ENCODE results near the gene PPP1CC.

Gene PPP1CC

DNA sequence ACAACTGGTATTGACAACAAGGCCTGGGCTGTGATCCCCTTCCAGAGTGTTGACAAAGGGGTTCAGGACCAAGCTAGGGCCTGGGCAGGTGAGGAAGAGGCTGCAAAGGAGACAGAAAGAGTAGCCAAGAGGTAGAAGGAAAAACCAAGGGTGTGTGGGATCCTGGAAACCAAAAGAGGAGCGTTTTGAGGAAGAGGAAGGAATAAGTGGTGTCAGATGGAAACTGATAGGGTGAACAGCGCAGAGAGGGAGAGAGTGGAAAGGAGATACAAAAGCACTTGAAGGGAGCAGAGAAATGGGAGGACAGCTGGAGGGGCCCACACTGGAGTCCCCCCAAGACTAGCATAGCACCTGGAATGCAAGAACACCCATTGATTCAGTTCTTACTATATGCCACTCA lies 45.5 kb downstream of the PPP1CC start:
- Histone ChIP-seq H3K9me3 (ENCODE audit: insufficient read depth, low read depth, low read length) (no peaks in the 10 kb centered on the region), H3K4me2 (ENCODE audit: low read depth, low read length, poor library complexity, severe bottlenecking) (no peak overlapping the region), H2AFZ (ENCODE audit: low read length) (no peak overlapping the region), H3K9me2 (replicated peaks; ENCODE audit: low read depth, low read length) (no peaks in the 10 kb centered on the region), H3K4me3 (ENCODE audit: low read length, poor library complexity, severe bottlenecking) (no peak overlapping the region), H3K79me2 (ENCODE audit: insufficient read depth, low read length) (no peaks in the 10 kb centered on the region), H3K4me1 (ENCODE audit: insufficient read depth, low read length, poor library complexity, severe bottlenecking) (no peaks in the 10 kb centered on the region), H3K9ac (ENCODE audit: low read depth, low read length, poor library complexity, severe bottlenecking) (no peak overlapping the region), H3K36me3 (ENCODE audit: insufficient read depth, low read length) (no peaks in the 10 kb centered on the region), H4K20me1 (ENCODE audit: insufficient read depth, low read length, poor library complexity, severe bottlenecking) (no peaks in the 10 kb centered on the region), H3K27me3 (ENCODE audit: insufficient read depth, low read length, poor library complexity, severe bottlenecking) (no peaks in the 10 kb centered on the region), H3F3A (ENCODE audit: low read depth) (no peaks in the 10 kb centered on the region)
- TF ChIP-seq, protein P1, sequence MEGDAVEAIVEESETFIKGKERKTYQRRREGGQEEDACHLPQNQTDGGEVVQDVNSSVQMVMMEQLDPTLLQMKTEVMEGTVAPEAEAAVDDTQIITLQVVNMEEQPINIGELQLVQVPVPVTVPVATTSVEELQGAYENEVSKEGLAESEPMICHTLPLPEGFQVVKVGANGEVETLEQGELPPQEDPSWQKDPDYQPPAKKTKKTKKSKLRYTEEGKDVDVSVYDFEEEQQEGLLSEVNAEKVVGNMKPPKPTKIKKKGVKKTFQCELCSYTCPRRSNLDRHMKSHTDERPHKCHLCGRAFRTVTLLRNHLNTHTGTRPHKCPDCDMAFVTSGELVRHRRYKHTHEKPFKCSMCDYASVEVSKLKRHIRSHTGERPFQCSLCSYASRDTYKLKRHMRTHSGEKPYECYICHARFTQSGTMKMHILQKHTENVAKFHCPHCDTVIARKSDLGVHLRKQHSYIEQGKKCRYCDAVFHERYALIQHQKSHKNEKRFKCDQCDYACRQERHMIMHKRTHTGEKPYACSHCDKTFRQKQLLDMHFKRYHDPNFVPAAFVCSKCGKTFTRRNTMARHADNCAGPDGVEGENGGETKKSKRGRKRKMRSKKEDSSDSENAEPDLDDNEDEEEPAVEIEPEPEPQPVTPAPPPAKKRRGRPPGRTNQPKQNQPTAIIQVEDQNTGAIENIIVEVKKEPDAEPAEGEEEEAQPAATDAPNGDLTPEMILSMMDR (conservative IDR thresholded peaks at IDR 0.05; ENCODE audit: low read length), result no peak
- TF ChIP-seq EZH2phosphoT487 (IDR thresholded peaks at IDR 0.05; ENCODE audit: borderline replicate concordance), result no peak

DNA sequence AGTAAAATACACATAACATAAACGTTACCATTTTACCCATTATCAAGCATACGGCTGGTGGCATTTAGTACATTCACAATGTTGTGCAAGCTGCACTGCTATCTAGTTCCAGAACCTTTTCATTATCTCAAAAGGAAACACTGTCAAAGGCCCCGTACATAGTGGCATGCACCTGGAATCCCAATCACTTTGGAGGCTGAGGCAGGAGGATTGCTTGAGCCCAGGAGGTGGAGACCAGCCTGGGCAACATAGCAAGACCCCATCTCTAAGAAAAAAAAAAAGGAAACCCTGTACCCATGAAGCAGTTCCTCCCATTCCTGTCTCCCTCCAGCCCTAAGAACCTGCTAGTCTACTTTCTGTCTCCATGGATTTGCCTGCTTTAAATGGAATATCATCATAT lies 46.4 kb downstream of the PPP1CC start:
- Histone ChIP-seq H3K9me3 (ENCODE audit: insufficient read depth, low read depth, low read length) (no peaks in the 10 kb centered on the region), H3K9me2 (replicated peaks; ENCODE audit: low read depth, low read length) (no peaks in the 10 kb centered on the region), H4K20me1 (ENCODE audit: insufficient read depth, low read length, poor library complexity, severe bottlenecking) (no peaks in the 10 kb centered on the region), H3F3A (ENCODE audit: low read depth) (no peaks in the 10 kb centered on the region), H3K4me2 (ENCODE audit: low read depth, low read length, poor library complexity, severe bottlenecking) (no peak overlapping the region), H3K36me3 (ENCODE audit: insufficient read depth, low read length) (no peaks in the 10 kb centered on the region), H3K4me3 (ENCODE audit: low read length, poor library complexity, severe bottlenecking) (no peak overlapping the region), H3K4me1 (ENCODE audit: insufficient read depth, low read length, poor library complexity, severe bottlenecking) (no peaks in the 10 kb centered on the region), H3K27me3 (ENCODE audit: insufficient read depth, low read length, poor library complexity, severe bottlenecking) (no peaks in the 10 kb centered on the region), H3K79me2 (ENCODE audit: insufficient read depth, low read length) (no peaks in the 10 kb centered on the region), H2AFZ (ENCODE audit: low read length) (no peak overlapping the region), H3K9ac (ENCODE audit: low read depth, low read length, poor library complexity, severe bottlenecking) (no peak overlapping the region)
- TF ChIP-seq, protein P1 (conservative IDR thresholded peaks at IDR 0.05; ENCODE audit: low read length), result no peak
- TF ChIP-seq EZH2phosphoT487 (IDR thresholded peaks at IDR 0.05; ENCODE audit: borderline replicate concordance), result no peak

DNA sequence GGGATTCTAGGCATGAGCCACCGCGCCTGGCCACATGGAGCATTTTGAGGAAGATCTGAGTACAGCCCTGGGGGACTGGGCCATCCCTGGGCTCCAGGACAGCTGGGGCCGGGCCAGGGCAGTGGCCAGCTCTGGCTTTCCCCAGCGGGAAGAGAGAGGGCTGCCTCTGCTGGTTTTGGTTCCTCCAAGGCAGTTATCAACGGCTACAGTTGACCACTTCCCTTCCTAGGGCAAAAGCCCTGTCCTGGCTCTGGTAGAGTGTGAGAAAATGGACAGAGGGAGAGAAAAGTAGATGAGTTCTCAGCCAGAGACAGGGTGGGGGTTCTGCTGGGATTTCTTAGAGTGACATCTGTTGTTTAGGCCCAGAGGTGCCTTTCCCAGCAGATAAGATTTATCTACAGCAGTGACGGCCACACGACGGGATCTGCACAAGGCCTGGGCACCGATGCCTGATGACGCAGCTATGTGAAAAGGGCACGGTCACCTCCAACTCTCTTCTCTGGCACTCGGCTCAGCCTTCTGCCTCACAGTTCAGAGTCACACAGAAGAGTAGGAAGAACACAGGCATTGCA lies 48.3 kb downstream of the PPP1CC start:
- peaks cover 5% of the 10 kb centered on the region for H3K4me1 ChIP-seq (ENCODE audit: insufficient read depth, low read length, poor library complexity, severe bottlenecking)
- H3K4me3 ChIP-seq (ENCODE audit: low read length, poor library complexity, severe bottlenecking), result no peak overlapping the region
- H3F3A ChIP-seq (ENCODE audit: low read depth), result no peaks in the 10 kb centered on the region
- H3K79me2 ChIP-seq (ENCODE audit: insufficient read depth, low read length), result no peaks in the 10 kb centered on the region
- H3K4me2 ChIP-seq (ENCODE audit: low read depth, low read length, poor library complexity, severe bottlenecking), result no peak overlapping the region
- no peaks in the 10 kb centered on the region for H3K9me3 ChIP-seq (ENCODE audit: insufficient read depth, low read depth, low read length)
- H2AFZ ChIP-seq (ENCODE audit: low read length), result no peak overlapping the region
- H3K9me2 ChIP-seq (replicated peaks; ENCODE audit: low read depth, low read length), result no peaks in the 10 kb centered on the region
- H3K27me3 ChIP-seq (ENCODE audit: insufficient read depth, low read length, poor library complexity, severe bottlenecking), result no peaks in the 10 kb centered on the region
- no peak overlapping the region for H3K9ac ChIP-seq (ENCODE audit: low read depth, low read length, poor library complexity, severe bottlenecking)
- H3K36me3 ChIP-seq (ENCODE audit: insufficient read depth, low read length), result no peaks in the 10 kb centered on the region
- H4K20me1 ChIP-seq (ENCODE audit: insufficient read depth, low read length, poor library complexity, severe bottlenecking), result no peaks in the 10 kb centered on the region
- no peak for TF ChIP-seq EZH2phosphoT487 (IDR thresholded peaks at IDR 0.05; ENCODE audit: borderline replicate concordance)
- TF ChIP-seq, protein P1 (conservative IDR thresholded peaks at IDR 0.05; ENCODE audit: low read length), result no peak
